ENCODE data around the gene CACNA1C.

- TF ChIP-seq CTCF (IDR thresholded peaks at IDR 0.05) (no peak), POLR2A (IDR thresholded peaks at IDR 0.05) (no peak)
These were observed 112.2 kb downstream of the CACNA1C start for GRCh38 chr12:2165021-2165420.
